ENCODE measurements around the gene OLAH. TPM values are rescaled to one million over a fixed set of nuclear protein-coding genes. Genes with fewer than 3 reads are reported as not detected.

OLAH gene
- total RNA-seq, 1 experiment from 2014 or later, result 0.48 TPM

DNA sequence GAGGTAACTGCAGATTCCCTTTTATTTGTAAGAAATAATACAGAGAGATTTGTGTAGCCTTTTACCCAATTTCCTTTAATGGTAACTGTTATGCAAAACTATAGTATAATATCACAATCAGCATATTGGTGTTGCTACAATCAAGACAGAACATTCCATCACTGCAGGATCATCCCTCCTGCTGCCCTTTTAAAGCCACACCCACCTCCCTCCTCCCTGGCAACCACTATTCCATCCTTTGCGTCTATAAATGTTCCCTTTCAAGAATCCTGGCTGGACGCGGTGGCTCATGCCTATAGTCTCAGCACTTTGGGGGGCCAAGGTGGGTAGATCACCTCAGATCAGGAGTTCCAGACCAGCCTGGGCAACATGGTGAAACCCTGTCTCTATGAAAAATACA is 31.7 kb downstream of the OLAH start:
- Histone ChIP-seq H3K56ac (ENCODE audit: insufficient read length, low read depth, low read length) (no peak overlapping the region), H2BK5ac (ENCODE audit: insufficient read length, low read length) (no peak overlapping the region), H3K4me2 (ENCODE audit: insufficient read depth, insufficient read length, low read length) (no peak overlapping the region), H3K9ac (ENCODE audit: extremely low read depth, insufficient read length, low read length) (no peak overlapping the region), H4K8ac (replicated peaks; ENCODE audit: insufficient read length, low read depth, low read length) (no peak overlapping the region), H3K4me1 (ENCODE audit: insufficient read depth, low read length) (no peaks in the 10 kb centered on the region), H3K18ac (ENCODE audit: insufficient read length, low read depth, low read length) (no peak overlapping the region), H2BK120ac (ENCODE audit: low read depth, low read length, poor library complexity, severe bottlenecking) (no peak overlapping the region), H3K9me3 (ENCODE audit: control insufficient read depth, low read depth, low read length) (peaks cover 9% of the 10 kb centered on the region), H3K27me3 (ENCODE audit: insufficient read depth, low read length) (no peaks in the 10 kb centered on the region), H3K14ac (ENCODE audit: insufficient read depth, low read length) (no peak overlapping the region), H3K27ac (ENCODE audit: insufficient read length, low read depth, low read length) (no peak overlapping the region), H2BK15ac (ENCODE audit: low read depth, low read length) (no peak overlapping the region), H2BK12ac (ENCODE audit: insufficient read length, low read depth, low read length) (no peak overlapping the region), H3T11ph (ENCODE audit: low read length) (no peak overlapping the region), H4K20me1 (ENCODE audit: control insufficient read depth, insufficient read depth, insufficient read length) (no peaks in the 10 kb centered on the region), H3K79me2 (ENCODE audit: insufficient read depth, low read length) (no peaks in the 10 kb centered on the region), H3K23me2 (ENCODE audit: insufficient read length, low read depth, low read length, poor library complexity, severe bottlenecking) (no peaks in the 10 kb centered on the region), H3K4ac (ENCODE audit: low read depth, low read length) (no peak overlapping the region), H3K79me1 (ENCODE audit: insufficient read depth, low read depth, low read length, poor library complexity, severe bottlenecking) (no peaks in the 10 kb centered on the region), H2AFZ (ENCODE audit: low read length) (no peak overlapping the region), H3K23ac (ENCODE audit: insufficient read length, low read depth, low read length) (no peak overlapping the region), H4K5ac (ENCODE audit: insufficient read length, low read depth, low read length) (no peak overlapping the region), H2AK5ac (ENCODE audit: insufficient read length, low read length) (no peak overlapping the region), H4K91ac (ENCODE audit: insufficient read length, low read depth, low read length) (no peak overlapping the region), H2BK20ac (ENCODE audit: low read depth, low read length, poor library complexity, severe bottlenecking) (no peak overlapping the region)
- Mint-ChIP-seq H3K9me3 (peaks cover 18 to 20% of the 10 kb centered on the region in 2 experiments), H3K27ac (no peak overlapping the region), H3K4me3 (no peak overlapping the region), H3K36me3 (ENCODE audit: insufficient read depth in 1 of 3, low read depth in 3 of 3) (peaks cover 18 to 31% (median 29%) of the 10 kb centered on the region in 3 experiments), H3K27me3 (ENCODE audit: low read depth) (peaks cover 3% of the 10 kb centered on the region; the same call in 1 of the 2 replicates), H3K4me1 (no peaks in the 10 kb centered on the region)
- TF ChIP-seq, protein P1, sequence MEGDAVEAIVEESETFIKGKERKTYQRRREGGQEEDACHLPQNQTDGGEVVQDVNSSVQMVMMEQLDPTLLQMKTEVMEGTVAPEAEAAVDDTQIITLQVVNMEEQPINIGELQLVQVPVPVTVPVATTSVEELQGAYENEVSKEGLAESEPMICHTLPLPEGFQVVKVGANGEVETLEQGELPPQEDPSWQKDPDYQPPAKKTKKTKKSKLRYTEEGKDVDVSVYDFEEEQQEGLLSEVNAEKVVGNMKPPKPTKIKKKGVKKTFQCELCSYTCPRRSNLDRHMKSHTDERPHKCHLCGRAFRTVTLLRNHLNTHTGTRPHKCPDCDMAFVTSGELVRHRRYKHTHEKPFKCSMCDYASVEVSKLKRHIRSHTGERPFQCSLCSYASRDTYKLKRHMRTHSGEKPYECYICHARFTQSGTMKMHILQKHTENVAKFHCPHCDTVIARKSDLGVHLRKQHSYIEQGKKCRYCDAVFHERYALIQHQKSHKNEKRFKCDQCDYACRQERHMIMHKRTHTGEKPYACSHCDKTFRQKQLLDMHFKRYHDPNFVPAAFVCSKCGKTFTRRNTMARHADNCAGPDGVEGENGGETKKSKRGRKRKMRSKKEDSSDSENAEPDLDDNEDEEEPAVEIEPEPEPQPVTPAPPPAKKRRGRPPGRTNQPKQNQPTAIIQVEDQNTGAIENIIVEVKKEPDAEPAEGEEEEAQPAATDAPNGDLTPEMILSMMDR (conservative IDR thresholded peaks at IDR 0.05), result no peak
- DNase-seq, result no peak
- no CpG with 5 or more reads among the region's 3 CpGs for WGBS (ENCODE audit: extremely low coverage, insufficient read length, low lambda C conversion rate)
